Central memory CD8-positive, alpha-beta T cell (primary cell): ENCODE measurements around the gene GALNS.
A peak's percentile ranks its signal among the peaks of the same experiment; 100 is the strongest.

Source experiments
- ATAC-seq: fragments of 150-1000 bp; cut with Tn5 transposase; replicated peaks from 2 replicates; pipeline ENCODE4 v1.10.0; 2022; ENCODE audit warnings: mild to moderate bottlenecking, moderate FRiP score, moderate number of reproducible peaks; ENCODE audit not compliant: poor library complexity, severe bottlenecking; ENCODE audit errors: extremely low read depth
- DNase-seq, 2 donors: peaks; one replicate each; pipeline ENCODE4 v3.0.0; 2021; ENCODE audit warnings: low spot score in 2 of 2
- H3K27ac Mint-ChIP-seq: one replicate; pipeline ENCODE4 v1.8.0; 2022; ENCODE audit warnings: low read depth, mild to moderate bottlenecking, moderate library complexity, mixed read lengths
- H3K27me3 Mint-ChIP-seq: one replicate; pipeline ENCODE4 v1.8.0; 2022; ENCODE audit warnings: mixed read lengths
- H3K36me3 Mint-ChIP-seq: one replicate; pipeline ENCODE4 v1.8.0; 2022; ENCODE audit warnings: mild to moderate bottlenecking, moderate library complexity, mixed read lengths; ENCODE audit not compliant: insufficient read depth
- H3K4me1 Mint-ChIP-seq: one replicate; pipeline ENCODE4 v1.8.0; 2022; ENCODE audit warnings: mixed read lengths
- H3K4me3 Mint-ChIP-seq: one replicate; pipeline ENCODE4 v1.8.0; 2022; ENCODE audit warnings: mild to moderate bottlenecking, moderate library complexity, mixed read lengths
- H3K9me3 Mint-ChIP-seq: one replicate; pipeline ENCODE4 v1.8.0; 2022; ENCODE audit warnings: mixed read lengths

The GALNS gene

GRCh38 chr16:88819126-88819525, 37.6 kb downstream of the GALNS start:
- Mint-ChIP-seq H3K36me3 (peaks cover 2% of the 10 kb centered on the region), H3K9me3 (no peaks in the 10 kb centered on the region), H3K4me3 (no peak overlapping the region), H3K27ac (no peak overlapping the region), H3K27me3 (no peaks in the 10 kb centered on the region), H3K4me1 (no peaks in the 10 kb centered on the region)
- ATAC-seq (no peak), DNase-seq (no peak)

DNA sequence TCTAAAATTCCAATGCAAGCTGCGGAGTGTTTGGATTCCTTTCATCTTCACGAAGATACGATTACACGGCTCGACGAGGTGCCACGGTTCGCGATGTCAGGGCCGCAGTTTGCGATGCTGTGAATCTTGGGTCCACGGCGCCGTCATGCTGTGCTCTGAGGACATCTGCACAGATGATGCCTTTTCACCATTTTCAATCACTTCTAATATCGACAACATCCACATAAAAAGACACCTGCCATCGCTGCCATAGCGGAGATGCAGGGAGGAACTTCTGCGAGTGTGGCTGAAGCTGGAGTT, 38.2 kb downstream of the GALNS start:
- no peak for DNase-seq
- Mint-ChIP-seq H3K9me3 (no peaks in the 10 kb centered on the region), H3K36me3 (peaks cover 2% of the 10 kb centered on the region), H3K27me3 (no peaks in the 10 kb centered on the region), H3K27ac (no peak overlapping the region), H3K4me3 (no peak overlapping the region), H3K4me1 (no peaks in the 10 kb centered on the region)
- no peak for ATAC-seq

DNA sequence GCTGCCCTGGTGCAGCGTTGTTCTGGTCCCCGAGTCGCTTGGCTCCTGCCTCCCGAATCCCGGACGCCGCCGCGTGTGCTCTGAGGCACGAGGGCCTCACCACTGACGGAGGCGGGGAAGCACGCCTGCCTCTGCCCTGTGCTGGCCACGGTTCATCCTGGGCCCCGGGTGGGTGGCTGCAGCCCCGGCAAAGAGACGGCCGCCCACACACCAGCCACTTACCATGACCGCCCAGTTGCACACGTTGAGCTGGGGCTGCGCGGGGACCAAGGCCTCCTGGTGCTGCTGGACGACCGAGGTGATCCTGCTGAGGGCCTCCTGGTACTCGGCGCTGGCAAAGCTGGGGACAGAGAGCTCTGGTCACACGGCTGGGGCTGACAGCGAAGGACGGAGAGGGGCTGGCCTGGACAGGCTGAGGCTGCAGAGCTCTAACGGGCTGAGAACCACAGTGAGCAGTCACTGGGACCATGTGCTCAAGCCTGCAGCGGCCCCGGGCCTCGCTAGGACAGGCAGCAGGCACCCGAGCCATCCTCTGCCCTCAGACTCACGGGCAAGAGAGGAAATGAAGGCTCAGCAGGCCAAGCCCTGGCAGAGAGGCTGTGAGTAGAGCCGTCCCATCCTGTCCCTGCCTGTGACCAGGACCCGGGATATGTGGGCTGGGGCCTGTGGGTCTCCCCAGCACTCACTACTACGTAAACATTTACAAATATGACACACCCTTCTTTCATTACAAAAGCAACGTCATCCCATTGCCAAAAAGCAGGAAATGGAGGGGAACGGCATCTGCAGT, 38.8 kb downstream of the GALNS start:
- Mint-ChIP-seq H3K27me3 (no peaks in the 10 kb centered on the region), H3K4me3 (no peak overlapping the region), H3K36me3 (peaks cover 2% of the 10 kb centered on the region), H3K9me3 (no peaks in the 10 kb centered on the region), H3K27ac (no peak overlapping the region), H3K4me1 (no peaks in the 10 kb centered on the region)
- DNase-seq (no peak), ATAC-seq (no peak)

DNA sequence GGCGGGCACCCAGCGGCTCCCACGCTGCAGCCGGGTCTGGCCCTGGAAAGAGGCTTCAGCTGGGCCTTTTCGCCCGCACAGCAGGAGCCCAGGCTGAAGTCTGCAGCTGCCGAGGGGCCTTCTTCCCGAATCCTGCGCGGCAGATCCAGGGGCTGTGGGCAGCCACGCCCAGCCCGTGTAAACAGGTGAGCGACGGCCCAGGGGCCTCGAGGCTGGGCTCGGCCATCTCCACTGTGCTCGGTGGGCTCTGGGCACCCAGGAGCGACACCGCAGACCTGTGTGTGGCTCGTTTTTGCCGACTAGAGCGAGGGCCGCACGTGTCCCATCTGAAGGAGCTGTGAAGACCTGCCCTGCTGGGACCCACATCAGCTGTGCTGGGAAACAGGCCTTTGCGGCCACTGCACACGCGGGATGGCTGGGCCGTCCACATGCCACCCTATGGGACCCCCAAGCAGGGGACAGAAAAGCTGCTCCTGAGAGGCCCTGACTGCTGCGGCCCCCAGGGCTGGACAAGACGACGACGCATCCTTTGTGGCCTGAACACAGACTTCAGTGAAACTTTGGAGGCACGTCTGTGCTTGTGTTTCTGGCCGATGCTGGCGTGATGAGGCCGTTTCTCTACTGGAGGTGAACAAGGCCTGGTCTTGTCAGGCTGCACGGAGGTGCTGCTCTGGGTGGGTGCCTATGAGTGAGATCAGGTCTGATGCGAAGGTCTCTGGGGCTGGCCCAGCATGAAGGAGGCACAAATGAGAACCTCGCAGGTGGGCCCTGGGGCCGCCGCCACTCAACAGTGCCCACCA, 39.8 kb downstream of the GALNS start:
- H3K4me3 Mint-ChIP-seq = no peak overlapping the region
- no peak for ATAC-seq
- H3K9me3 Mint-ChIP-seq = no peaks in the 10 kb centered on the region

GRCh38 chr16:88815901-88816589, 40.7 kb downstream of the GALNS start:
- Mint-ChIP-seq H3K9me3 (no peaks in the 10 kb centered on the region), H3K36me3 (peaks cover 11% of the 10 kb centered on the region), H3K27me3 (no peaks in the 10 kb centered on the region), H3K27ac (no peak overlapping the region), H3K4me3 (no peak overlapping the region), H3K4me1 (peaks cover 10% of the 10 kb centered on the region)
- peak; percentile 30 to 41 for DNase-seq
- ATAC-seq = no peak

More for the DNA sequence above, 39.8 kb downstream of the GALNS start:
- no peak overlapping the region for H3K27ac Mint-ChIP-seq
- peaks cover 6% of the 10 kb centered on the region for H3K36me3 Mint-ChIP-seq
- H3K27me3 Mint-ChIP-seq = no peaks in the 10 kb centered on the region
- no peak for DNase-seq
- peaks cover 3% of the 10 kb centered on the region for H3K4me1 Mint-ChIP-seq

- H3K27ac Mint-ChIP-seq = no peak overlapping the region
- no peak overlapping the region for H3K4me3 Mint-ChIP-seq
- peaks cover 14% of the 10 kb centered on the region for H3K4me1 Mint-ChIP-seq
- no peaks in the 10 kb centered on the region for H3K27me3 Mint-ChIP-seq
- ATAC-seq = no peak
- no peak for DNase-seq
- peaks cover 11% of the 10 kb centered on the region for H3K36me3 Mint-ChIP-seq
- no peaks in the 10 kb centered on the region for H3K9me3 Mint-ChIP-seq
Observed at GRCh38 chr16:88815227-88815626, 41.5 kb downstream of the GALNS start.

DNA sequence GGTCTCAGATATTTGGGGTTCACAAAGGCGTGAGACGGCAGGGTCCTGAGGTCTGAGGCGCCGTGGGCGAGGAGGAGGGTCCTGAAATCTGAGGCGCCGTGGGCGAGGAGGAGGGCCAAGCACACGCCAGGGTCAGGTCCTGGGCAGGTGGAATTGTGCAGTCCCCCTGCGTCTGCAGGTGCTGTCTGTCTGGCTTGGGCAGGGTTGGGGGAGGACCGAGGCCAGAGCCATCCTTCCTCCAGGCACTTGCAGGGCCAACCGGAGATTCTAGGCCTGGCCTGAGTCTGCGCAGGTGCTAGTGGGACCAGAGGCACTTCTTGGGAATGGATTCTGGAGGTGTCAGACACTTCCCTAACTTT, 42.6 kb downstream of the GALNS start:
- ATAC-seq (no peak), DNase-seq (no peak)
- Mint-ChIP-seq H3K36me3 (peaks cover 15% of the 10 kb centered on the region), H3K27ac (no peak overlapping the region), H3K4me3 (no peak overlapping the region), H3K27me3 (no peaks in the 10 kb centered on the region), H3K9me3 (no peaks in the 10 kb centered on the region), H3K4me1 (peaks cover 18% of the 10 kb centered on the region)

DNA sequence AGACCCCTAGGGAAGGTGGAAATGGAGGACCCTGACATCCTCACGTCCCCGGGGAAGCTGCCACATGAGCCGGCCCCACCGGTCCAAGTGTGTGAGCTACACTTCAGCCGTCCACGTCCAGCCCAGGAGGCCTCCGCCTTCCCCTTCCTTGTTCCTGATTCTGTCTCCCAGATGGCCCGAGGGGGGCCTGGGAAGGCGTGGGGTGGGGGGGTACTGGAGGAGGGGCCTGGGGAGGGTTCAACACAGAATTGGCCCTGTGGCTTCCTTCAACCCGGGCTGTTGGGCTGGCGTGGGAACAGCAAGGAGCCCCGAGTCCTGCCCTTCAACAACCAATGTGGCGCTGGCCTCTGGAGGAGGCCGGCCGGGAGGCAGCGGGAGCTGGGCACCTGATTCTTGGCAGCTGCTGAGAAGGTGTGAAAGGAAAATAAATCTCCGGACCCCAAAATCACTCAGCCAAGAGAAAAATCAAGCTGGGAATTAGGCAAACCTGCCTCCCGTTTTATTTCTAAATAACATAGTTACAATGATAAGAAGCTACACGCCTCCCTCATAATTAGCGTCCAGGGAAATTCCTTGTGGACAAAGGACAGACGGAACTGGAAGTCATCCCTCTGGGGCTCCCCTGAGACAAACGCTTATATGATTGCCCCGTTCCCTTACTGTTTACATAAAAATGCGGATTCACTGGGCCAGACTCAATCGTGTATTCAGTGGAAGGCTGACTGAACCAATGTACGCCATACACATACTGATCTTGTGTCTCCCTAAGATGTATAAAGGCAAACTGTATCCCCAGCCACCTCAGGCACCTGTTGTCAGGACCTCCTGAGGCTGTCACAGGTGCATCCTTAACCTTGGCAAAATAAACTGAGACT, 43.2 kb downstream of the GALNS start:
- H3K27me3 Mint-ChIP-seq = no peaks in the 10 kb centered on the region
- peak overlapping the region; percentile 88 for H3K4me3 Mint-ChIP-seq
- no peak for ATAC-seq
- H3K27ac Mint-ChIP-seq = no peak overlapping the region
- peaks cover 18% of the 10 kb centered on the region for H3K4me1 Mint-ChIP-seq
- H3K9me3 Mint-ChIP-seq = no peaks in the 10 kb centered on the region
- peaks cover 14% of the 10 kb centered on the region for H3K36me3 Mint-ChIP-seq
- DNase-seq = no peak

DNA sequence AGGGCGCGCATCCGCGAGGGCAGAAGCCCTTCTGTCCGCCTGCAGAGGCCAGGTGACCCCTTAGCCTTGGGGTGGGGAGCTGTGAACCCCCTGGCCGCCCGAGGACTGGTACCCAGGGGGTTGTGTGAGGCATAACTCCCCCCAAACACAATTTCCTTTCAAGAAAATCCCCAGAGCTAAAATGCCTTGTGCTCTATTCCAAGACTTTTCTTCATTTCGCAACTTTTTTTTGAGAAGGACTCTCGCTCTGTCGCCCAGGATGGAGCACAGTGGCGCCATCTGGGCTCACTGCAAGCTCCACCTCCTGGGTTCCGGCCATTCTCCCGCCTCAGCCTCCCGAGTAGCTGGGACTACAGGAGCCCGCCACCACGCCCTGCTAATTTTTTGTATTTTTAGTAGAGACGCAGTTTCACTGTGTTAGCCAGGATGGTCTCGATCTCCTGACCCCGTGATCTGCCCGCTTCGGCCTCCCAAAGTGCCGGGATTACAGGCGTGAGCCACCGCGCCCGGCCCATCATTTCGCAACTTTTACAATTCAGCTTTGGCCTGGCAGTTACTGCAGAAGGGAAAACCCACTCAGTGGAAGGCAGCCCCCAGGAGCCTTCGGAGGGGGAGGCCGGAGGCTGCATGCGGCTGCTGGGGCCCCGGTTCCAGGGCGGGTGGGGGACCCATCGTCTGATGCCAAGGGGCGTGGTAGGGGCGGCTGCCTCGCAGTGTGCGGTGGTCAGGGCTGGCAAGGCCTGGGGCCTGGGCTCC, 44.1 kb downstream of the GALNS start:
- Mint-ChIP-seq H3K4me1 (peaks cover 18% of the 10 kb centered on the region), H3K4me3 (peak overlapping the region; percentile 88), H3K36me3 (peaks cover 15% of the 10 kb centered on the region), H3K9me3 (no peaks in the 10 kb centered on the region), H3K27ac (peak overlapping the region; percentile 89), H3K27me3 (no peaks in the 10 kb centered on the region)
- ATAC-seq (no peak), DNase-seq (no peak)

DNA sequence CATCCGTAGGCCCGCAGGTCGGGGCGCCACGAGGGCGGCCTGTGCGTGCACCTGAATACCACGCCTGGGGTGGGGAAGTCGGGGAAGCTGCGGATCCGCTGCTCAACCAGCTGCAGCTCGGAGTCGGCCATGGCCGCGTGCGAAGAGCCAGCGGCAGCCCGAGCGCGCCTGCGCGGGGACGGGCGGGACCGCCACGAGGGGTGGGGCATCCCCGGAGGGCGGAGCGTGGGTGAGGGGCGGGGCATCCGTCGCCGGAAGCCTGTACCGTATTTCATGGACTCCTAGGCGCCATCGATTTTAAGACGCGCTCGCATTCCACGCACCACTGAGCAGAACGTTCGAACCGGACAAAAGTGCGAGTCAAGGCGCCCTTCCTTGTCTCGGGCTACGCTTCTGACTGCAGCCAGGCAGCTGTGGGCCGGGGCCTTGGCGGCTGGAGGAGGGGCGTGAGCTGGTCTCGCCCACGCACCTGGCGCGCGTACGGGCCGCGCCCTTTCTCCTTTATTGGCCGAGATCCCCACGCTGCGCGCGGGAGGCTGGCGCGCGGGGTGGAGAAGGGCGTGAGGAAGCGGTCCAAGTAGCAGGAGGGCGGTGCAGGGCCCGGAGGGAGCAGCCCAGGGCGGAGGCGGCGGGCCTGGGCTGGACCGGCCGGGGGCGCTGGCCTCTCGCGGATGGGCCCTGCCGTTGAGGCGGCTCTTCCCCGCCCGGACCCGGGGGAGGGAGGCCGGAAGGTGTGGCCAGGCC, 44.8 kb downstream of the GALNS start, which contains the start of gene APRT:
APRT (minus strand) TSS at position 160 of the 744 bp plus-strand sequence; CDS start at position 131, 29 bp downstream.
- peak within 1 kb of the TSS; percentile 88 for H3K4me3 Mint-ChIP-seq
- H3K9me3 Mint-ChIP-seq = no peaks in the 10 kb centered on the region
- H3K4me1 Mint-ChIP-seq = peaks cover 18% of the 10 kb centered on the region
- H3K27ac Mint-ChIP-seq = peak within 1 kb of the TSS; percentile 89
- DNase-seq (peak; percentile 97 to 99), ATAC-seq (peak; percentile 90)
- H3K36me3 Mint-ChIP-seq = peaks cover 15% of the 10 kb centered on the region
- no peaks in the 10 kb centered on the region for H3K27me3 Mint-ChIP-seq
